A673 (cell line): ENCODE results near the gene TPX2. TPM values are rescaled to one million over a fixed set of nuclear protein-coding genes. Genes with fewer than 3 reads are reported as not detected.

ENCODE experiments used
- BruUV-seq: library from RNA; stranded (reverse); fragments of 400-500 nt; replicated peaks from 2 replicates; lab custom pipeline; 2021; lab: Mats Ljungman, UMichigan
- CTCF ChIA-PET: fragments of 300-600 bp; sonication (Branson Sonifier 250); formaldehyde crosslinking; loops from one replicate; lab custom pipeline; 2022; ENCODE audit warnings: antibody characterized with exemption; lab: Charles Lee
- POLR2A ChIA-PET: fragments of 300-600 bp; sonication (Branson Sonifier 250); formaldehyde crosslinking; loops from one replicate; lab custom pipeline; 2022; ENCODE audit warnings: antibody characterized with exemption; ENCODE audit not compliant: low non-redundant PET; lab: Charles Lee
- DNase-seq: peaks from one replicate; pipeline ENCODE4 v3.0.0-alpha.2; 2015; ENCODE audit warnings: low spot score
- H3K27ac ChIP-seq: fragments of 200-600 bp; sonication (generic); 2 replicates; pipeline ENCODE4 v1.5.1; 2016; ENCODE audit warnings: mixed run types, low read depth, mild to moderate bottlenecking, mixed read lengths, antibody characterized with exemption, low read length; ENCODE audit not compliant: poor library complexity, severe bottlenecking
- H3K27me3 ChIP-seq: fragments of 200-600 bp; sonication (generic); replicated peaks from 2 replicates; pipeline ENCODE4 v1.6.1; 2017; ENCODE audit warnings: mixed run types, low read depth, mild to moderate bottlenecking, mixed read lengths, antibody characterized with exemption, low read length; ENCODE audit not compliant: insufficient read depth, poor library complexity
- H3K36me3 ChIP-seq: fragments of 200-600 bp; sonication (generic); 2 replicates; pipeline ENCODE4 v1.6.1; 2016; ENCODE audit warnings: mixed run types, mild to moderate bottlenecking, mixed read lengths, antibody characterized with exemption, low read length; ENCODE audit not compliant: insufficient read depth, poor library complexity, severe bottlenecking
- H3K4me1 ChIP-seq: fragments of 200-600 bp; sonication (generic); 2 replicates; pipeline ENCODE4 v1.6.1; 2017; ENCODE audit warnings: mixed run types, mild to moderate bottlenecking, mixed read lengths, antibody characterized with exemption, low read length; ENCODE audit not compliant: insufficient read depth, poor library complexity, severe bottlenecking
- H3K4me3 ChIP-seq: fragments of 200-600 bp; sonication (generic); 2 replicates; pipeline ENCODE4 v1.5.1; 2016; ENCODE audit warnings: low read depth, mixed run types, mild to moderate bottlenecking, mixed read lengths, low read length; ENCODE audit not compliant: poor library complexity, severe bottlenecking
- H3K9me3 ChIP-seq: fragments of 200-600 bp; sonication (generic); 2 replicates; pipeline ENCODE4 v1.6.1; 2016; ENCODE audit warnings: mixed run types, low read depth, mild to moderate bottlenecking, mixed read lengths, antibody characterized with exemption, low read length; ENCODE audit not compliant: poor library complexity, severe bottlenecking
- CTCF ChIP-seq: fragments of 300-800, 200-600 bp; sonication (generic); conservative IDR thresholded peaks from 2 replicates; pipeline ENCODE4 v1.5.1; 2017; ENCODE audit warnings: low read depth, mild to moderate bottlenecking, antibody characterized with exemption, low read length, moderate library complexity, mixed read lengths
- EZH2 ChIP-seq: fragments of 200-600 bp; sonication (generic); IDR thresholded peaks from 2 replicates; pipeline ENCODE4 v1.6.1; 2017; ENCODE audit warnings: borderline replicate concordance, low read depth, mild to moderate bottlenecking, mixed read lengths, antibody characterized with exemption, low read length; ENCODE audit not compliant: poor library complexity, severe bottlenecking
- intact Hi-C: fragments of 100-400 bp; cut with micrococcal nuclease; formaldehyde crosslinking; loops from one replicate; pipeline ENCODE4 v1.10.0; 2022; ENCODE audit not compliant: unreplicated experiment
- total RNA-seq: library from RNA; stranded (reverse); gene quantifications from 2 replicates; pipeline ENCODE4 v1.2.3, GENCODE V29; 2021

The TPX2 gene
- total RNA-seq, 1 experiment from 2014 or later: 187 TPM

GRCh38 chr20:31706607-31707257 lies 32.4 kb upstream of the TPX2 start:
- Histone ChIP-seq H3K27me3 (no peaks in the 10 kb centered on the region), H3K27ac (peak overlapping the region; percentile 8), H3K4me3 (no peak overlapping the region), H3K36me3 (peaks cover 20% of the 10 kb centered on the region), H3K4me1 (peaks cover 18% of the 10 kb centered on the region), H3K9me3 (no peaks in the 10 kb centered on the region)
- no peak for TF ChIP-seq EZH2
- TF ChIP-seq CTCF: no peak
- DNase-seq: no peak
- POLR2A ChIA-PET: no interaction called here
- no TSS peak for BruUV-seq
- intact Hi-C loops: no loop called here
- CTCF ChIA-PET: no interaction called here

DNA sequence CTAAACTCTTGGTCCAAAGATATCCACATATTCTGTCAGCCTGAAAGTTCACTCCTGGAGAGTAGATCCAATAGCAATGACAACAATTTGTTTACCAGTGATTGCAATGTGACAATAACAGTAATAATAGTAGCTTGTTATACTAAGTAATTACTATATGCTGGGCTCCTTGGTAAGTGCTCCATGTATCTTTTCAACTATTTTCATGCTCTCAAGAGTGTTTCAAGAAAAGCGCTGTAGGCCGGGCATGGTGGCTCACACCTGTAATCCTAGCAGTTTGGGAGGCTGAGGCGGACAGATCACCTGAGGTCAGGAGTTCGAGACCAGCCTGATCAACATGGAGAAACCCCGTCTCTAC lies 31.9 kb upstream of the TPX2 start:
- POLR2A ChIA-PET: no interaction called here
- TF ChIP-seq CTCF (no peak), EZH2 (no peak)
- H3K9me3 ChIP-seq: no peaks in the 10 kb centered on the region
- CTCF ChIA-PET: no interaction called here
- intact Hi-C loops: no loop called here
- no peak for DNase-seq
- no peak overlapping the region for H3K27ac ChIP-seq
- H3K27me3 ChIP-seq: no peaks in the 10 kb centered on the region
- H3K4me1 ChIP-seq: peaks cover 23% of the 10 kb centered on the region
- BruUV-seq: no TSS peak
- H3K4me3 ChIP-seq: no peak overlapping the region
- H3K36me3 ChIP-seq: peaks cover 20% of the 10 kb centered on the region

DNA sequence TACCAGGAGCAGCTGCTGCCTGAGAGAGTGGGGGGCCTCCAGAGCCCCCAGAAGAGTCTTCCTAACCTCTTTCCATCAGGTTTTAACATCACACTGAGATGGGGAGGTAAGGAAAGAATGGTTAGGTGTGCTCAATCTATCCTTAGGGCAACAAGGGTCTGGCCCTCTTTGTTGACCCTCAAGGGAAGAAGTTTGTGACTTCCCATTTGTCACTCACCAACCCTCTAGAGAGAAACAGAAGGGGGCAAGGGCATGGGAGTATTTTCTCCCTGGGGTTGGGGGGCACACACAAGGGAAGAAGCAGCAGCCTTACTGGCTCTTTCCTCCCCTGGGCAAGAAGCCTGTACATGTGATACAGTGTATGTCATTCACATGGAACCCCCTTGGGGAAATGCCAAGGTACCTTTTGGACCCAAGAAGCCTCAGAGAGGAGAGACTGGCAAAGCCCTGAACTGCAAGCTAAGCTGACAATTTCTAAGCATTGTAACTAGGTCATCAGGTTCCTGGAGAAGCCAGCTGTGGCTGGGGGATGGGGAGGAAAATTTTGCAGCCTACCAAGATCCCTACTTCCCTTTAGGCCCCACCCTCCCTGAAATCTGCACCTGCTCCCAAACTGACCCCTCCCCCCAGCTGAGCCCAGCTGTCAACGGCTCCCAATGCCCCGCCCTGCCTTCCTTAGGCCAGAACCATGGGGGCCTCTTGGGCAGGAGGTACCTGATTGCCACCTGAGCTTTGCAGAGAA lies 30.9 kb upstream of the TPX2 start:
- CTCF ChIA-PET: no interaction called here
- DNase-seq: no peak
- no TSS peak for BruUV-seq

More for the DNA sequence above, 30.9 kb upstream of the TPX2 start:
- no peaks in the 10 kb centered on the region for H3K9me3 ChIP-seq
- intact Hi-C loops: no loop called here
- POLR2A ChIA-PET: no interaction called here
- H3K27ac ChIP-seq: no peak overlapping the region
- H3K4me3 ChIP-seq: no peak overlapping the region
- H3K4me1 ChIP-seq: peaks cover 32% of the 10 kb centered on the region
- H3K36me3 ChIP-seq: peaks cover 20% of the 10 kb centered on the region
- H3K27me3 ChIP-seq: no peaks in the 10 kb centered on the region
- TF ChIP-seq CTCF: no peak
- TF ChIP-seq EZH2: no peak
